NCI-H2171 treated with DMSO at 0.1 percent for 48 hours (cell line): Measurements from ENCODE around the gene MEPCE.

Source experiments
- DNase-seq: peaks from one replicate; lab custom pipeline; 2025; lab: John Stamatoyannopoulos, UW

The MEPCE gene

GRCh38 chr7:100464210-100464660, 34.6 kb downstream of the MEPCE start, which contains the start of gene SPACDR:
TSS of gene SPACDR (minus strand) at chr7:100464260. CDS start at chr7:100464025, 235 bp downstream.
- no peak for DNase-seq

DNA sequence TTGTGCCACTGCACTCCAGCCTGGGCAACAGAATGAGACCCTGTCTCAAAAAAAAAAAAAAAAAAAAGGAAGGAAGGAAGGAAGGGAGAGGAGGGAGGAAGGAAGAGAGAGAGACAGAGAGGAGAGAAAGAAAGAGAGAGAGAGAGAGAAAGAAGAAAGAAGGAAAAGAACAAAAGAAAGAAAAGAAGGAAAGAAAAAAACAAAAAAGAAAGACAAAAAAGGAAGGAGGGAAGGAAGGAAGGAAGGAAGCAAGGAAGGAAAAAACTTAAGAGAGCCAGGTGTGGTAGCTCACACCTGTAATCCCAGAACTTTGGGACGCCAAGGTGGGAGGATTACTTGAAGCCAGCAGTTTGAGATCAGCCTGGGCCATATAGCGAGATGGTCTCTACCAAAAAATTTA, 35.2 kb downstream of the MEPCE start:
- DNase-seq = no peak

GRCh38 chr7:100465299-100465698, 35.7 kb downstream of the MEPCE start:
- no peak for DNase-seq

GRCh38 chr7:100465702-100466311, 36.2 kb downstream of the MEPCE start:
- peak; percentile 57 for DNase-seq

DNA sequence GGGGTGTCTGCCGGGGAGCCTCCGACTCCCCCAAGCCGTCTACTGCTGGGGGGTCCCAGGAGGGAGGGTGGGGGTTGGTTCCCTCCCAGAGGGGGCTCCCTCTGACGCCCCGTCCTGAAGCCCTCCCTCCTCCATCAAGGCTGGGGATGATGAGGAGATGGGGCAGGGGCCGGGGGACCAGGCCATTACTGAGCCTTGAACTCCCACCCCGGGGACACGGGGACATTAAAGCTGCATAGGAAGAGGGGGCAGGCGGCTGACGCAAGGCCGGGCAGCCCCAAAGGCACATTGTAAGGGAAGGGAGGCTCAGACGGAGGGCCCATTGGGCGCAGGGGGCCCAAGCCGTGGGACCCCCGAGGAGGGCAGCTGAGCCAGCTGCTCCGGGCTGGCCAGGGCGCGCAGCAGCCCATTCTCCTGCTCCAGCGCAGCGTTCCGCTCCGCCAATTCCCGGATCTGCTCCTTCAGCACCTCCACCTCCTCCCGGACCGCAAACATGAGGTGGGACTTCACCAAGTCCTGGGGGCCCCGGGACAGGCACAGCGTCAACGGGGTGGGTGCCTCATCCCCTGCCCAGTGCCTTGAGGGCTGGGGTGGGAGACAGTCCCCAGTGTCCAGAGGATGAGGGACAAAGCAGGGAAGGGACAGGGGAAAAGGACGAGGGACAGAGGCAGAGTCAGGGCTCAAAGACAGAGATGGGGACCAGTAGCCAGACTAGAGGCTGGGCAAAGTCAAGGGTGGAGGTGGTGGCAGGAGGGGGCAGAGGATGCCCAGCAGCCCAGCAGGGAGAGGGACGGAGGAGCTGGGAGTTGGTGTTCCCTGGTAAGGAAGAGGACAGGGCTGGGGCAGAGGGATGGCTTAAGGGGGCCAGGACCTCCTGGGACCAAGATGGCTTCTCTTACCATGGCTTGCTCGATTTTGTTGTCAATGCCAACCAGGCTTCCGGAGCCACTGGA, 37.3 kb downstream of the MEPCE start:
- no peak for DNase-seq

DNA sequence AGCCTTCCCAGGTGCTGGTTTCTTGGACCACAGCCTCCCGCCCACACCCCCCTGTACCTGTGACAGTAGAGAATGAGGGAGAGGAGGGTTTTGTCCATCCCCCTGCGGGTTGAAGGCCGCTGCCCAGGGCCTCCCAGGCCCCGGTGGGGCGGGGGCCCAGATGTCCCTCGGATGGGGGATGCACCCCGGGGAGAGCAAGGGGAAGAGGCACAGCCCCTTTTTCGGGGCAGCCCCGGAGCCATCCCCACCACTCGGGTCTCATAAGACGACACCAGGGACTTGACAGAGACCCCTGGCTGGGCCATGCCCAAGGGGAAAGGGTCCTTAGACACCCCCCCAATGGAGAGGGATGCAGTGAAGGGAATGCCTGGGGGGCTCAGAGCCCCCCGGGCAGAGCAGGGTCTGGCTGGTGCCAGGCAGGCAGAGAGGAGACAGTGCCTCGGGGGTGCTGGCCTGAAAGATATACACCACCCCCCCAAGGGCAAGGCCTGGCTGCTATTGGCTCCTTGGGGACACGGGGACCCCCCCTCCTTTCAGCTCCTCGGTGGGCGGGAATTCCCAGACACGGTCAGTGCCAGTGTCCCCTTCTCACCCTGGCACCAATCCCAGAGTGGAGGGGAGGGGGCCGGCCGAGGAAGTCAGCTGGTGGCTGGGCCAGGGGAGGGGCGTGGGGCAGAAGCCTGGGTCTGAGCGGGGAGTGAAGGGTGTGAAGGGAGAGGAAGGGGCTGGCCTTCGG, 38.2 kb downstream of the MEPCE start:
- no peak for DNase-seq

DNA sequence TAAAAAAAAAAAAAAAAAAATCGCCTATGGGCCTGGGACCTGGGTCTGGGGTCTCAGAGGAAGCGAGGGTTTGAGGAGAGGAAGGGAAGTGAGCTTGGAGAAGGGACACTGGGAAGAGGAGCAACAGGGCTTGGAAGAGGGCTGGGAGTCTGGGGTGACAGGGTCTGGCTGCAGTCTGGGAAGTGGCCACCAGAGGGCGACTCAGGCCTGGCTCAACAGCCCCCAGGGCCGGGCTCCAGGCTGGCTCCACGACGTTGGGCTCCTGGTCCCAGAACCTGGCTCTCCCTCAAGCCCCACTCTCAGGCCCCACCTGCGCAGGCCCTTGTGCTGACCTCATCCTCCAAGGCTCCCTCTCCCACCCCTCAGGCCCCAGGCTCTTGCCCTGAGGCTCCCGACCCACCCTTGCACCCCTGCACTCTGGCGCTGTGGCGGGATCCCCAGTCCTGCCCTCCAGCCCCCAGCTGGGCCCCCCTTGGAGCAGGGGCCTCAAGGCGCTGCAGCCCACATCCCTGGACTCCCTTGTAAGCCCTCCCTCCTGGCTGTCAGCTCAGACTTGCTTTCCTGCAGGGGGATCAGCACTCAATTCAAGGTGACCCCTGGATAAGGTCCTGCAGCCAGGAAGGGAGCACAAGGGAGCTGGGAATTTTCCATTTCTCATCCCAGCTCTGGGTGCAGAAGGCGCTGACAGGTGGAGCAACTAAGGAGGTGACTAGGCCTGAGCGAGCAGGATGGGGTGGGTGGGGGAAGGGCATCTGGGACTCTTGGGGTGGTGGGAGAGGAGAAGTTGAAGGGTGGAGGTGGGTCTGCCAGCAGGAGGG, 39.8 kb downstream of the MEPCE start:
- peak; percentile 63 for DNase-seq

- no peak for DNase-seq
Measured at GRCh38 chr7:100471021-100471420, 41.4 kb downstream of the MEPCE start.

GRCh38 chr7:100472121-100472851, 42.7 kb downstream of the MEPCE start:
- DNase-seq = no peak

- DNase-seq = peak; percentile 47
Measured at GRCh38 chr7:100472854-100473499, 43.3 kb downstream of the MEPCE start.

DNA sequence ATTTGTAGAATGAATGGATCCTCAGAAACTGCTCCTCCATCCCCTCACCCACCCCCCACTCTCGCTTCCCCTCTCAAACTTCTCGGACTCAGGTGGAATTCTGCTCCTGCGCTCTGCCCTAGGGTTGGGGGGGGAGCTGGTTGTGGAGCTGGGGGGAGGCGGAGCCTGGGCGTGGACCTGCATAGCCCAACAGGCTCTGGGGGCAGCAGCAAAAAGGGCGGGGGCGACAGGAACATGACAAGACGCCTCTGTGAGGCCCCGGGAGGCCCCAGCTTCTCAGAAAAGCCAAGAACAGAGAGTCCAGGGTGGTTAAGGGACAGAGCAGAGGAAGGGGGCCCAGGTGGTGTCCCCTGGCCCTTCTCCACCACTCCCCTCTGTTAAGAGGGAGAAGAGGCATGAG, 45.9 kb downstream of the MEPCE start:
- no peak for DNase-seq

- no peak for DNase-seq
Measured at GRCh38 chr7:100476101-100476780, 46.6 kb downstream of the MEPCE start.

- no peak for DNase-seq
Measured at GRCh38 chr7:100476903-100477870, 47.6 kb downstream of the MEPCE start.

DNA sequence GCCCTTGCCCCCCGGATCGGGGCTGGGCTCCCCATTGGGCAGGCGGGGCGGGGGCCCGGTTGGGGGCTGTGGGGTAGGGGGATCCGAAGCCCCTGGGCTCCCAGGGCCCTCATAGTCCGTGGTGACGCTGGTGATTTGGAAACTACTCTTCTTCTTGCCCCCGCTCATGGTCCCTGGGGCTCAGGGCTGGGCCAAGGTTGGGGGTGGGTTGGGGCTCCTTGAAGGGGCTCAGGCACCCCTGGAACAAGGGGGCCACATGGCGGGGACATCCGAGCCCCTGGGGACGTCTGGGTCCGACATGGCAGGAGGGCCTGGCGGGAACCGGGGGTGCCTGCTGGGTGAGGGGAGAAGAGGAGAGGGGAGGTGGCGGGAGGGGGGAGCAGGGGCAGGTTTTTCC, 48.2 kb downstream of the MEPCE start:
- DNase-seq = no peak

GRCh38 chr7:100478958-100479660, 49.5 kb downstream of the MEPCE start, which contains the start of gene TSC22D4:
TSS of gene TSC22D4 (minus strand) at chr7:100479214. CDS start at chr7:100478038, 1,176 bp downstream.
- DNase-seq = peak; percentile 95

DNA sequence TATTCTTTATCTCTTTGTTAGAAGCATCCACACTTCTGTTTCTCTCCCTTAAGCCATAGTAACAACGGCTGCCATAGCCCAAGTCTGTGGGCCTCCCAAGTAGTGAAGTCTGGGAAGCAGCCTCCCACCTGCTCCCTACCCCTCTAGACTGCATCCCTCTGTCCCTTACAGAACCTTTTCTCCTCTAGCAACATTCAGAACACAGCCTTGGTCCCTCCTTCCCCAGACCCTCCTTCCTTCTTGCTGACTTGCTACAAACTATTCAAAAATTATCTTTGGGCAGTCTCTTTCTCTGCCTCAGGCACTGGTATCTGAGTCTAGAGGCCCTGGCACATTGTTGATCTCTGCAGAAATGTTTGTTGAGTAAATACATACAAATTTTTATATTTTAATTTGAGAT, 51.8 kb downstream of the MEPCE start:
- no peak for DNase-seq

GRCh38 chr7:100482728-100483089, 53.1 kb downstream of the MEPCE start:
- no peak for DNase-seq
